GM12878 (cell line): ENCODE measurements around the gene LRRC2. TPM values are rescaled to one million over a fixed set of nuclear protein-coding genes. Genes with fewer than 3 reads are reported as not detected.

ENCODE experiments used
- ATAC-seq: fragments of 200-7000 bp; cut with Tn5 transposase; 3 replicates; pipeline ENCODE4 v1.9.1; 2020; ENCODE audit warnings: mild to moderate bottlenecking, moderate library complexity
- BruUV-seq: library from RNA; stranded (reverse); fragments of 400-500 nt; replicated peaks from 2 replicates; lab custom pipeline; 2021; lab: Mats Ljungman, UMichigan
- CTCF ChIA-PET: fragments of 300-600 bp; sonication (Branson Sonifier 250); formaldehyde crosslinking; extraction: SDS; loops from one replicate; lab custom pipeline; 2021; ENCODE audit warnings: inconsistent platforms; lab: Yijun Ruan, JAX
- POLR2A ChIA-PET: fragments of 350-600 bp; formaldehyde crosslinking; extraction: SDS; loops from one replicate; lab custom pipeline; 2021; ENCODE audit warnings: inconsistent platforms; lab: Charles Lee
- RAD21 ChIA-PET: fragments of 300-600 bp; sonication (Branson Sonifier 250); formaldehyde crosslinking; loops from one replicate; lab custom pipeline; 2023; ENCODE audit warnings: antibody characterized with exemption; ENCODE audit not compliant: unreplicated experiment; lab: Charles Lee
- SMC1A ChIA-PET: fragments of 300-600 bp; sonication (Branson Sonifier 250); formaldehyde crosslinking; loops from one replicate; lab custom pipeline; 2023; ENCODE audit not compliant: unreplicated experiment, uncharacterized antibody; lab: Charles Lee
- DNase-seq: peaks from one replicate; pipeline ENCODE4 v3.0.0-alpha.2; 2011; ENCODE audit warnings: low read depth, low spot score
- FAIRE-seq: peaks from 3 replicates; lab custom pipeline; 2011; peaks lifted over from hg19 to GRCh38; lab: Jason Lieb, UNC
- H2AFZ ChIP-seq: 2 replicates; pipeline ENCODE4 v1.6.0; 2011; ENCODE audit warnings: low read depth, low read length, control low read depth; ENCODE audit not compliant: control insufficient read depth
- H3K27ac ChIP-seq: 2 replicates; pipeline ENCODE4 v1.5.1; 2011; ENCODE audit warnings: control low read depth; ENCODE audit not compliant: control insufficient read depth, insufficient read depth
- H3K27me3 ChIP-seq, 2 experiments: replicated peaks in 1 of 2; 2 replicates each; pipeline versions ENCODE4 v1.6.0 to v1.6.1; 2011; ENCODE audit warnings: low read length in 1 of 2; ENCODE audit not compliant: control insufficient read depth in 2 of 2, insufficient read depth in 2 of 2
- H3K36me3 ChIP-seq, 2 experiments: 2 replicates each; pipeline ENCODE4 v1.5.1; 2011; ENCODE audit warnings: low read length in 1 of 2; ENCODE audit not compliant: control insufficient read depth in 2 of 2, insufficient read depth in 2 of 2
- H3K4me1 ChIP-seq: 2 replicates; pipeline ENCODE4 v1.6.1; 2011; ENCODE audit warnings: mild to moderate bottlenecking, low read length, moderate library complexity, mixed read lengths; ENCODE audit not compliant: control insufficient read depth, insufficient read depth
- H3K4me2 ChIP-seq: 2 replicates; pipeline ENCODE4 v1.6.0; 2011; ENCODE audit warnings: control low read depth; ENCODE audit not compliant: control insufficient read depth, insufficient read depth
- H3K4me3 ChIP-seq: fragments of 200-600 bp; sonication (generic); 2 replicates; pipeline ENCODE4 v1.5.1; 2016
- H3K79me2 ChIP-seq: 2 replicates; pipeline ENCODE4 v1.6.0; 2011; ENCODE audit warnings: low read length; ENCODE audit not compliant: control insufficient read depth, insufficient read depth
- H3K9ac ChIP-seq: 2 replicates; pipeline ENCODE4 v1.8.0; 2011; ENCODE audit warnings: low read length, control low read depth, mixed read lengths; ENCODE audit not compliant: control insufficient read depth, insufficient read depth
- H3K9me3 ChIP-seq: replicated peaks from 3 replicates; pipeline ENCODE4 v1.5.1; 2011; ENCODE audit warnings: mild to moderate bottlenecking, low read length; ENCODE audit not compliant: control insufficient read depth, insufficient read depth
- H4K20me1 ChIP-seq: 2 replicates; pipeline ENCODE4 v1.6.0; 2011; ENCODE audit not compliant: control insufficient read depth, insufficient read depth
- ASH2L ChIP-seq: fragments of 300-600, 200-600 bp; sonication (generic); IDR thresholded peaks from 2 replicates; pipeline ENCODE4 v1.6.1; 2017; ENCODE audit warnings: low read depth, mild to moderate bottlenecking, borderline replicate concordance
- CBFB ChIP-seq: IDR thresholded peaks from 2 replicates; pipeline ENCODE4 v1.6.1; 2016; ENCODE audit warnings: antibody characterized with exemption, low read depth
- DPF2 ChIP-seq: fragments of 450-650 bp; IDR thresholded peaks from 2 replicates; pipeline ENCODE4 v1.6.1; 2017; ENCODE audit warnings: mild to moderate bottlenecking
- FOXM1 ChIP-seq: IDR thresholded peaks from 2 replicates; pipeline ENCODE4 v1.6.1; 2012; ENCODE audit warnings: low read depth, mild to moderate bottlenecking, inconsistent platforms, low read length, moderate library complexity
- MYB ChIP-seq: fragments of 150-350 bp; IDR thresholded peaks from 2 replicates; pipeline ENCODE4 v1.6.1; 2014; ENCODE audit warnings: mild to moderate bottlenecking, low read depth, low read length, borderline replicate concordance
- PML ChIP-seq: IDR thresholded peaks from 2 replicates; pipeline ENCODE4 v1.6.1; 2012; ENCODE audit warnings: low read length, inconsistent platforms
- SMARCA5 ChIP-seq: fragments of 450-650 bp; IDR thresholded peaks from 2 replicates; pipeline ENCODE4 v1.6.1; 2017; ENCODE audit warnings: mild to moderate bottlenecking
- SMC3 ChIP-seq: IDR thresholded peaks from 2 replicates; pipeline ENCODE4 v1.6.1; 2011; ENCODE audit warnings: low read length, improper control_type of control experiment, borderline replicate concordance
- STAT1 ChIP-seq: fragments of 450-650 bp; conservative IDR thresholded peaks from 2 replicates; pipeline ENCODE4 v1.6.1; 2014; ENCODE audit warnings: antibody characterized with exemption, mild to moderate bottlenecking
- USF2 ChIP-seq: IDR thresholded peaks from 2 replicates; pipeline ENCODE4 v1.6.1; 2011; ENCODE audit warnings: low read depth, low read length, improper control_type of control experiment, borderline replicate concordance
- YBX1 ChIP-seq: fragments of 450-650 bp; IDR thresholded peaks from 2 replicates; pipeline ENCODE4 v1.6.1; 2016; ENCODE audit warnings: antibody characterized with exemption
- ZBED1 ChIP-seq: IDR thresholded peaks from 2 replicates; pipeline ENCODE4 v1.6.1; 2016; ENCODE audit warnings: borderline replicate concordance
- ZSCAN29 ChIP-seq: fragments of 450-650 bp; IDR thresholded peaks from 2 replicates; pipeline ENCODE4 v1.6.1; 2017; ENCODE audit warnings: mild to moderate bottlenecking, moderate library complexity
- WGBS: methylation state at CpG from one replicate; pipeline ENCODE4 v1.1.6; 2016; ENCODE audit warnings: low lambda C conversion rate; ENCODE audit not compliant: insufficient replicate concordance, insufficient coverage; ENCODE audit errors: missing lambda C conversion rate; 5-methylcytosine and 5-hydroxymethylcytosine counted together
- in situ Hi-C: fragments of 300-500 bp; cut with MboI; formaldehyde crosslinking; loops from 9 replicates; pipeline ENCODE4 v1.14.3; 2018; ENCODE audit warnings: mixed read lengths
- intact Hi-C: fragments of 100-400 bp; cut with micrococcal nuclease; formaldehyde crosslinking; loops from one replicate; pipeline ENCODE4 v1.14.2; 2022; ENCODE audit not compliant: unreplicated experiment
- polyA plus RNA-seq, 11 experiments: library from polyadenylated mRNA; depleted of rRNA in 4 of 11; unstranded in 6 of 11; stranded (reverse) in 5 of 11; fragments of >200 nt; fragmentation: Nextera tagmentation in 4 of 11; fragmentation: Illumina TruSeq in 1 of 11; extraction: Ambion mirVana in 4 of 11; extraction: Trizol in 1 of 11; gene quantifications; 1 replicate in 1 of 11; 2 replicates in 10 of 11; pipeline versions ENCODE4 v1.2.1 to v1.2.3, GENCODE V29; 2011 to 2016; ENCODE audit warnings: inconsistent platforms in 2 of 11, missing spikeins in 2 of 11, low read depth in 1 of 11
- total RNA-seq, 4 experiments: library from RNA; depleted of rRNA in 3 of 4; stranded (reverse); fragments of >200 nt in 3 of 4; fragmentation: Illumina TruSeq in 1 of 4; extraction: Trizol in 1 of 4; gene quantifications; 2 replicates each; pipeline versions ENCODE4 v1.2.1 to v1.2.3, GENCODE V29; 2013 to 2021
- TF ChIP-seq, protein P1 (sequence below): fragments of 450-650 bp; conservative IDR thresholded peaks from 2 replicates; pipeline ENCODE4 v1.6.1; 2017; ENCODE audit warnings: mild to moderate bottlenecking, moderate library complexity

LRRC2 gene
- total and polyA plus RNA-seq, 10 of the 15 experiments (the other 5 are each of a cell fraction or from before 2014, with no cell fraction given): not detected

DNA sequence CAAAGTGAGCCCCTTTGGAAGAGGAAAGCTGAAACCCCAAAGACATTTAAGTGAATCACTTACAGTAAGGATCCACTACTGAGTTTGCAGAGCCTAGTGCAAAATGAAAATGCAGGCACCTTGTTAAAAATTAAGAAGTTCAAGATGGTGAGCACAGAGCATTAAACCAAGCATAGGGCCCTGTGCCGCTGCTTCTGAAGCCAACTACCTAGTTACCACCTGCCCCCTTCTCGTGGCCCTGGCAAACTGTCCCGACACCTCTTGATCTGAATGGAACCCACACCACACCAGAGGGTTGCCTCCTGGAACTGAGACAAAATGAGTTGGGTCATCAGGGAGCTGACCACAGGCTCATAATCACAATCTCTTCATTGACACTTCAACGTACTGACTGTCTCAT, 25.6 kb downstream of the LRRC2 start:
- H3K4me3 ChIP-seq: no peak overlapping the region
- H2AFZ ChIP-seq: no peak overlapping the region
- H3K9ac ChIP-seq: no peak overlapping the region
- TF ChIP-seq YBX1 (no peak), FOXM1 (no peak), DPF2 (no peak), SMARCA5 (no peak), STAT1 (no peak), SMC3 (no peak), PML (no peak), ZBED1 (no peak), CBFB (no peak), USF2 (no peak), ASH2L (no peak), ZSCAN29 (no peak), MYB (no peak)
- TF ChIP-seq, protein P1, sequence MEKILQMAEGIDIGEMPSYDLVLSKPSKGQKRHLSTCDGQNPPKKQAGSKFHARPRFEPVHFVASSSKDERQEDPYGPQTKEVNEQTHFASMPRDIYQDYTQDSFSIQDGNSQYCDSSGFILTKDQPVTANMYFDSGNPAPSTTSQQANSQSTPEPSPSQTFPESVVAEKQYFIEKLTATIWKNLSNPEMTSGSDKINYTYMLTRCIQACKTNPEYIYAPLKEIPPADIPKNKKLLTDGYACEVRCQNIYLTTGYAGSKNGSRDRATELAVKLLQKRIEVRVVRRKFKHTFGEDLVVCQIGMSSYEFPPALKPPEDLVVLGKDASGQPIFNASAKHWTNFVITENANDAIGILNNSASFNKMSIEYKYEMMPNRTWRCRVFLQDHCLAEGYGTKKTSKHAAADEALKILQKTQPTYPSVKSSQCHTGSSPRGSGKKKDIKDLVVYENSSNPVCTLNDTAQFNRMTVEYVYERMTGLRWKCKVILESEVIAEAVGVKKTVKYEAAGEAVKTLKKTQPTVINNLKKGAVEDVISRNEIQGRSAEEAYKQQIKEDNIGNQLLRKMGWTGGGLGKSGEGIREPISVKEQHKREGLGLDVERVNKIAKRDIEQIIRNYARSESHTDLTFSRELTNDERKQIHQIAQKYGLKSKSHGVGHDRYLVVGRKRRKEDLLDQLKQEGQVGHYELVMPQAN: no peak
- TF ChIP-seq, all 136 proteins: peak for 0
- WGBS: 92% methylated on average over 4 of the region's 4 CpGs
- no peaks in the 10 kb centered on the region for H3K36me3 ChIP-seq
- ATAC-seq: no peak
- ChIA-PET CTCF (interaction anchor here (4.6 kb wide), 1 partner anchor 52 kb away, joined by 25 read pairs; no protein-coding TSS in a partner anchor), SMC1A (interaction anchor here (0.7 to 1.4 kb wide), 2 partner anchors 51 to 683 kb away, joined by 3 to 4 read pairs; no protein-coding TSS in a partner anchor), POLR2A (no interaction called here), RAD21 (no interaction called here)
- FAIRE-seq: no peak
- no peaks in the 10 kb centered on the region for H3K79me2 ChIP-seq
- intact Hi-C loops (no loop called here), in situ Hi-C loops (no loop called here)
- H3K9me3 ChIP-seq: peaks cover 1% of the 10 kb centered on the region; the same call in 2 of the 3 replicates
- BruUV-seq: no TSS peak
- no peak overlapping the region for H3K27ac ChIP-seq
- peaks cover 39% of the 10 kb centered on the region for H3K4me1 ChIP-seq
- H3K27me3 ChIP-seq: no peaks in the 10 kb centered on the region
- DNase-seq: no peak
- H3K4me2 ChIP-seq: no peak overlapping the region
- no peaks in the 10 kb centered on the region for H4K20me1 ChIP-seq
